Measurements from ENCODE around the gene RAP1A.

GRCh38 chr1:111656086-111657017 lies 36.8 kb downstream of the RAP1A start:
- TF ChIP-seq CTCF (IDR thresholded peaks at IDR 0.05; ENCODE audit: low read length) (peak; percentile 32), EZH2phosphoT487 (IDR thresholded peaks at IDR 0.05; ENCODE audit: low read length) (no peak), EZH2 (optimal IDR thresholded peaks at IDR 0.05; ENCODE audit: low read depth, low read length) (no peak)
